IMR-90 (cell line): ENCODE data around the gene ANKS4B. TPM values are rescaled to one million over a fixed set of nuclear protein-coding genes. Genes with fewer than 3 reads are reported as not detected.

ENCODE experiments used
- ATAC-seq: fragments of 200-7000 bp; cut with Tn5 transposase; 2 replicates; pipeline ENCODE4 v1.9.1; 2020; ENCODE audit warnings: low read depth, mild to moderate bottlenecking, moderate library complexity
- BruUV-seq: library from RNA; stranded (reverse); fragments of 400-500 nt; replicated peaks from 2 replicates; lab custom pipeline; 2021; lab: Mats Ljungman, UMichigan
- CTCF ChIA-PET: fragments of 300-600 bp; formaldehyde crosslinking; extraction: SDS; loops from one replicate; lab custom pipeline; 2021; ENCODE audit warnings: antibody characterized with exemption; lab: Yijun Ruan, JAX
- POLR2A ChIA-PET: fragments of 300-600 bp; sonication (Branson Sonifier 250); formaldehyde crosslinking; loops from one replicate; lab custom pipeline; 2022; ENCODE audit warnings: antibody characterized with exemption; ENCODE audit not compliant: unreplicated experiment; lab: Charles Lee
- DNase-seq: peaks from one replicate; pipeline ENCODE4 v3.0.0; 2013
- H2AFZ ChIP-seq: replicated peaks from 2 replicates; pipeline ENCODE3; 2013; ENCODE audit warnings: low read length, mild to moderate bottlenecking; ENCODE audit not compliant: poor library complexity
- H2AK5ac ChIP-seq: 2 replicates; pipeline ENCODE4 v1.6.1; 2013; ENCODE audit warnings: low read depth, low read length, inconsistent platforms
- H2AK9ac ChIP-seq: replicated peaks from 2 replicates; pipeline ENCODE3; 2013; ENCODE audit warnings: mild to moderate bottlenecking, low read depth, low read length, moderate library complexity; ENCODE audit not compliant: poor library complexity
- H2BK120ac ChIP-seq: 2 replicates; pipeline ENCODE4 v1.6.1; 2013; ENCODE audit warnings: low read depth, low read length, inconsistent platforms
- H2BK15ac ChIP-seq: 3 replicates; pipeline ENCODE4 v1.6.1; 2013; ENCODE audit warnings: low read depth, low read length, inconsistent platforms
- H2BK20ac ChIP-seq: 2 replicates; pipeline ENCODE4 v1.6.1; 2013; ENCODE audit warnings: low read depth, mild to moderate bottlenecking, inconsistent platforms, low read length, moderate library complexity
- H2BK5ac ChIP-seq: 2 replicates; pipeline ENCODE4 v1.6.1; 2013; ENCODE audit warnings: mild to moderate bottlenecking, low read depth, low read length, inconsistent platforms; ENCODE audit not compliant: poor library complexity, severe bottlenecking
- H3K14ac ChIP-seq: replicated peaks from 2 replicates; pipeline ENCODE4 v1.6.1; 2013; ENCODE audit warnings: low read depth, low read length, inconsistent platforms
- H3K18ac ChIP-seq: 2 replicates; pipeline ENCODE4 v1.6.1; 2013; ENCODE audit warnings: low read depth, low read length, control low read depth
- H3K23ac ChIP-seq: 2 replicates; pipeline ENCODE4 v1.6.1; 2013; ENCODE audit warnings: low read depth, low read length, inconsistent platforms
- H3K27ac ChIP-seq: 2 replicates; pipeline ENCODE4 v1.5.1; 2013; ENCODE audit warnings: mild to moderate bottlenecking, control low read depth, low read length; ENCODE audit not compliant: insufficient read depth
- H3K27me3 ChIP-seq: 2 replicates; pipeline ENCODE4 v1.6.1; 2013; ENCODE audit warnings: low read length; ENCODE audit not compliant: control insufficient read depth, insufficient read depth
- H3K36me3 ChIP-seq: 2 replicates; pipeline ENCODE4 v1.6.1; 2013; ENCODE audit warnings: low read length, mixed read lengths; ENCODE audit not compliant: control insufficient read depth, insufficient read depth
- H3K4ac ChIP-seq: 2 replicates; pipeline ENCODE4 v1.6.1; 2013; ENCODE audit warnings: low read depth, low read length, inconsistent platforms
- H3K4me1 ChIP-seq: 2 replicates; pipeline ENCODE4 v1.6.1; 2013; ENCODE audit warnings: low read length, mixed read lengths; ENCODE audit not compliant: control insufficient read depth, insufficient read depth
- H3K4me2 ChIP-seq: 2 replicates; pipeline ENCODE4 v1.6.1; 2013; ENCODE audit warnings: low read depth, mild to moderate bottlenecking, control low read depth, low read length, moderate library complexity
- H3K4me3 ChIP-seq: 2 replicates; pipeline ENCODE4 v1.5.1; 2013; ENCODE audit warnings: low read depth, mild to moderate bottlenecking, control low read depth, low read length, moderate library complexity; ENCODE audit not compliant: insufficient read depth
- H3K56ac ChIP-seq: 2 replicates; pipeline ENCODE4 v1.6.1; 2013; ENCODE audit warnings: low read length, inconsistent platforms; ENCODE audit not compliant: insufficient read depth; ENCODE audit errors: extremely low read depth
- H3K79me1 ChIP-seq, 2 experiments: 2 replicates each; pipeline ENCODE4 v1.6.1; 2013; ENCODE audit warnings: low read length in 2 of 2, inconsistent platforms in 1 of 2, low read depth in 1 of 2
- H3K9ac ChIP-seq: 2 replicates; pipeline ENCODE4 v1.6.1; 2013; ENCODE audit warnings: low read depth, low read length, control low read depth
- H3K9me1 ChIP-seq: 2 replicates; pipeline ENCODE4 v1.6.1; 2013; ENCODE audit warnings: low read length, inconsistent platforms; ENCODE audit not compliant: insufficient read depth
- H3K9me3 ChIP-seq: 2 replicates; pipeline ENCODE4 v1.6.1; 2013; ENCODE audit warnings: low read length; ENCODE audit not compliant: control insufficient read depth, insufficient read depth
- H4K20me1 ChIP-seq: 2 replicates; pipeline ENCODE4 v1.6.1; 2013; ENCODE audit warnings: low read length, inconsistent platforms; ENCODE audit not compliant: insufficient read depth
- H4K5ac ChIP-seq: 2 replicates; pipeline ENCODE4 v1.6.1; 2013; ENCODE audit warnings: mild to moderate bottlenecking, low read depth, low read length, control low read depth
- H4K8ac ChIP-seq, 2 experiments: 2 replicates each; pipeline ENCODE4 v1.6.1; 2013; ENCODE audit warnings: low read depth in 2 of 2, low read length in 2 of 2, control low read depth in 1 of 2, inconsistent platforms in 1 of 2
- H4K91ac ChIP-seq: 2 replicates; pipeline ENCODE4 v1.6.1; 2013; ENCODE audit warnings: low read depth, low read length, inconsistent platforms; ENCODE audit not compliant: insufficient read depth
- BHLHE40 ChIP-seq: fragments of 150-350 bp; IDR thresholded peaks from 2 replicates; pipeline ENCODE4 v1.6.1; 2016; ENCODE audit warnings: mild to moderate bottlenecking, low read depth, low read length
- CEBPB ChIP-seq: IDR thresholded peaks from 2 replicates; pipeline ENCODE4 v1.6.1; 2012; ENCODE audit warnings: low read depth, low read length, improper control_type of control experiment
- CHD1 ChIP-seq: IDR thresholded peaks from 2 replicates; pipeline ENCODE4 v1.6.1; 2012; ENCODE audit warnings: low read depth, low read length, improper control_type of control experiment
- CTCF ChIP-seq: conservative IDR thresholded peaks from 2 replicates; pipeline ENCODE4 v1.5.1; 2012; ENCODE audit warnings: mild to moderate bottlenecking, low read depth, low read length, improper control_type of control experiment
- ELK1 ChIP-seq: fragments of 150-350 bp; IDR thresholded peaks from 2 replicates; pipeline ENCODE4 v1.6.1; 2016; ENCODE audit warnings: low read depth, mild to moderate bottlenecking, low read length, moderate library complexity, borderline replicate concordance
- FOS ChIP-seq: fragments of 150-350 bp; IDR thresholded peaks from 2 replicates; pipeline ENCODE4 v1.6.1; 2016; ENCODE audit warnings: low read depth, low read length
- MAFK ChIP-seq: IDR thresholded peaks from 2 replicates; pipeline ENCODE4 v1.6.1; 2012; ENCODE audit warnings: low read depth, low read length, improper control_type of control experiment
- MAZ ChIP-seq: IDR thresholded peaks from 2 replicates; pipeline ENCODE4 v1.6.1; 2012; ENCODE audit warnings: low read depth, mild to moderate bottlenecking, low read length, improper control_type of control experiment, moderate library complexity, borderline replicate concordance
- MXI1 ChIP-seq: IDR thresholded peaks from 2 replicates; pipeline ENCODE4 v1.6.1; 2012; ENCODE audit warnings: low read depth, mild to moderate bottlenecking, low read length, moderate library complexity, borderline replicate concordance
- NFE2L2 ChIP-seq: fragments of 150-350 bp; IDR thresholded peaks from 2 replicates; pipeline ENCODE4 v1.6.1; 2016; ENCODE audit warnings: low read depth, mild to moderate bottlenecking, low read length
- POLR2A ChIP-seq: IDR thresholded peaks from 2 replicates; pipeline ENCODE4 v1.6.1; 2012; ENCODE audit warnings: mild to moderate bottlenecking, low read depth, low read length
- RAD21 ChIP-seq: IDR thresholded peaks from 2 replicates; pipeline ENCODE4 v1.6.1; 2012; ENCODE audit warnings: low read length, improper control_type of control experiment
- RCOR1 ChIP-seq: IDR thresholded peaks from 2 replicates; pipeline ENCODE4 v1.6.1; 2012; ENCODE audit warnings: mild to moderate bottlenecking, low read length, improper control_type of control experiment; ENCODE audit not compliant: insufficient replicate concordance
- RFX5 ChIP-seq: IDR thresholded peaks from 2 replicates; pipeline ENCODE4 v1.8.0; 2012; ENCODE audit warnings: low read depth, mild to moderate bottlenecking, low read length, moderate library complexity
- SMC3 ChIP-seq: fragments of 150-350 bp; IDR thresholded peaks from 2 replicates; pipeline ENCODE4 v1.6.1; 2016; ENCODE audit warnings: low read depth, mild to moderate bottlenecking, antibody characterized with exemption, low read length, moderate library complexity
- WGBS, 2 experiments: methylation state at CpG; one replicate each; pipeline versions ENCODE4 v1.1.5 to v1.1.7; 2013; ENCODE audit warnings: missing lambda C conversion rate in 2 of 2; ENCODE audit not compliant: insufficient read length in 1 of 2; ENCODE audit errors: extremely low coverage in 2 of 2; 5-methylcytosine and 5-hydroxymethylcytosine counted together
- dilution Hi-C: fragments of 300-500 bp; cut with HindIII; formaldehyde crosslinking; loops from one replicate; pipeline ENCODE4 v1.14.3; 2018; ENCODE audit warnings: low sequenced_read_pairs; ENCODE audit not compliant: unreplicated experiment
- in situ Hi-C: fragments of 300-500 bp; cut with MboI; formaldehyde crosslinking; loops from 3 replicates; pipeline ENCODE4 v1.14.3; 2019; ENCODE audit warnings: low sequenced_read_pairs, inconsistent platforms, mixed read lengths
- intact Hi-C: fragments of 100-400 bp; cut with micrococcal nuclease; formaldehyde crosslinking; loops from 2 replicates; pipeline ENCODE4 v1.10.0; 2022
- polyA plus RNA-seq, 3 experiments: library from polyadenylated mRNA; depleted of rRNA; stranded (reverse); fragments of >200 nt; gene quantifications; 2 replicates each; pipeline ENCODE4 v1.2.3, GENCODE V29; 2012; ENCODE audit warnings: low replicate concordance in 1 of 3
- total RNA-seq: library from RNA; depleted of rRNA; stranded (reverse); fragments of >200 nt; gene quantifications from 2 replicates; pipeline ENCODE4 v1.2.3, GENCODE V29; 2012

Gene ANKS4B
- total and polyA plus RNA-seq, 2 of the 4 experiments (the other 2 are of a cell fraction), result not detected

- no peak overlapping the region for H2BK5ac ChIP-seq
- no peak overlapping the region for H3K23ac ChIP-seq
- H3K4me1 ChIP-seq, result no peaks in the 10 kb centered on the region
- no peak overlapping the region for H3K27ac ChIP-seq
- H3K9ac ChIP-seq, result no peak overlapping the region
- H3K14ac ChIP-seq, result no peak overlapping the region
- in situ Hi-C loops (no loop called here), intact Hi-C loops (no loop called here), dilution Hi-C loops (no loop called here)
- BruUV-seq, result no TSS peak
- no peak overlapping the region for H2AFZ ChIP-seq
- no peak overlapping the region for H4K91ac ChIP-seq
- no peak overlapping the region for H3K4me3 ChIP-seq
- H4K5ac ChIP-seq, result no peak overlapping the region
- H3K36me3 ChIP-seq, result no peaks in the 10 kb centered on the region
- H3K9me3 ChIP-seq, result peaks cover 3% of the 10 kb centered on the region; the same call in 1 of the 2 replicates
- H3K18ac ChIP-seq, result no peak overlapping the region
- H3K9me1 ChIP-seq, result no peaks in the 10 kb centered on the region
- H3K56ac ChIP-seq, result no peak overlapping the region
- no peak overlapping the region for H2BK15ac ChIP-seq
- H2BK120ac ChIP-seq, result no peak overlapping the region
- ATAC-seq (no peak), DNase-seq (no peak)
- ChIA-PET CTCF (interaction anchor here (0.7 kb wide), 1 partner anchor 85 kb away, joined by 7 read pairs; no protein-coding TSS in a partner anchor), POLR2A (no interaction called here)
- H3K4ac ChIP-seq, result no peak overlapping the region
- H3K4me2 ChIP-seq, result no peak overlapping the region
- no peak overlapping the region for H4K8ac ChIP-seq
- WGBS, 2 experiments, result 100% methylated on average over 1 of the region's 17 CpGs; no CpG with 5 or more reads in 1 of the 2 experiments
- no peak overlapping the region for H2AK5ac ChIP-seq
- no peak overlapping the region for H2AK9ac ChIP-seq
- no peak overlapping the region for H2BK20ac ChIP-seq
- H4K20me1 ChIP-seq, result 0 out of 2 replicates have a peak, but pooled peaks cover 3% of the 10 kb centered on the region
- peaks cover 68% of the 10 kb centered on the region for H3K27me3 ChIP-seq
- no peaks in the 10 kb centered on the region for H3K79me1 ChIP-seq
- TF ChIP-seq RAD21 (no peak), MXI1 (no peak), ELK1 (no peak), CHD1 (no peak), CEBPB (no peak), MAFK (no peak), NFE2L2 (no peak), FOS (no peak), POLR2A (no peak), RFX5 (no peak), SMC3 (no peak), BHLHE40 (no peak), RCOR1 (no peak), MAZ (no peak), CTCF (no peak)
Measured at GRCh38 chr16:21277045-21277926, 43.8 kb downstream of the ANKS4B start.
